ENCODE data around the gene SLC22A7.
"Not testable (repeated sequence)": the region's sequence is repeated elsewhere in the genome, so short reads cannot be mapped to it uniquely, and the experiment has no call there.

SLC22A7 gene

DNA sequence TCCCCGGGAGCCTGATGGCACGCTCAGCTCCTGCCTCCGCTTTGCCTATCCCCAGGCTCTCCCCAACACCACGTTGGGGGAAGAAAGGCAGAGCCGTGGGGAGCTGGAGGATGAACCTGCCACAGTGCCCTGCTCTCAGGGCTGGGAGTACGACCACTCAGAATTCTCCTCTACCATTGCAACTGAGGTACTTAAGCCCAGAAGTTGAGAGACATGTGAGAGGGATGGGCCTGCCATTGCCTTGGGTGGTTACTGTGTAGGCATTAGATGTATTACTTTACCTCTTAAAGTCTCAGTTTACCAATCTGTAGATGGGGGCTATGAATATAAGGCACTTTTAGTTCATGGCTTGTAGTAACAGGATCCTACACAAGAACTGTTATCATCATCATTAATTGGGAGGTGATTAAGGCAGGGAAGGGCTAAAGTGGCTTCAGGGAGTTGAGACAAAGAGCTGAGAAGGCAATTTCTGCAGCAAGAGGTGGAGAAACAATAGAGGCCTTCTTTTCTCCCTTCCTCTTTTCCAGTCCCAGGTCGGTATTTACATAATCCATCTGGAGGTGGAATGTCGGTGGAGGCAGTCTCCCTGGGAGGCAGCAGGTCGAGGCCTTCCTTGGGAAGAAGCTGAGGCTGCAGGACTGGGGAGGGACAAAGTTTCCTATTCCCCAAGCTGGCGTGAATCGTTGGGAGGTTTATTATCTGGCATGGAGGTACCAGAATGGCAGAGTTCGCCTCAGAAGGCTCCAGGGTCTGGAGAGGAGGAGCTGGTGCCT lies 691 bp downstream of the SLC22A7 start:
- no peak overlapping the region for H3K27ac ChIP-seq
- DNase-seq (ENCODE audit: low read depth, low spot score) = no peak

DNA sequence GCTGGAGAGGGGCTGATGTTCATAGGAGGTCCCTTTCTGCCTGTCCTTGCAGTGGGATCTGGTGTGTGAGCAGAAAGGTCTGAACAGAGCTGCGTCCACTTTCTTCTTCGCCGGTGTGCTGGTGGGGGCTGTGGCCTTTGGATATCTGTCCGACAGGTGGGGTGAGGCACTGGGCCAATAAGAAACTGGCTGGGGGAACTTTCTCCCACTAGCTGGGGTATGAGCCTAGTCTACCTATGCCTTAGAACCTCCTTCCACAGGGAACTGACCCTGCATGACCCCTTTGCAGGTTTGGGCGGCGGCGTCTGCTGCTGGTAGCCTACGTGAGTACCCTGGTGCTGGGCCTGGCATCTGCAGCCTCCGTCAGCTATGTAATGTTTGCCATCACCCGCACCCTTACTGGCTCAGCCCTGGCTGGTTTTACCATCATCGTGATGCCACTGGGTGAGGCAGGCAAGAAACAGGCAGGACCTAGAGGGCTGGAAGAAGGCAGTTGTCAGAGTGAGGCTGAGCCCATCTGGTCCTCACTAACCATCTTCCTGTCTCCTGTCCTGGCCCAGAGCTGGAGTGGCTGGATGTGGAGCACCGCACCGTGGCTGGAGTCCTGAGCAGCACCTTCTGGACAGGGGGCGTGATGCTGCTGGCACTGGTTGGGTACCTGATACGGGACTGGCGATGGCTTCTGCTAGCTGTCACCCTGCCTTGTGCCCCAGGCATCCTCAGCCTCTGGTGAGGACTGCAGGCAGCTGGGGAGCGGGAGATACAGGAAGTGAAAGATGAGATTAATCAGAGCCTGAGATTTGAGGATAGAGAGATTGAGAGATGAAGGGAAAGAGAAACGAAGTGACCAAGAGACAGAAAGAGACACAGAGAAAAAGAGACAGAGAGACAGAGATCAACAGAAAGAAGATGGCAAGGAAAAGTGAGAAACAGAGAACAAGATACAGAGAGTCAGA lies 1.6 kb downstream of the SLC22A7 start:
- no peak for DNase-seq (ENCODE audit: low read depth, low spot score)
- no peak overlapping the region for H3K27ac ChIP-seq

DNA sequence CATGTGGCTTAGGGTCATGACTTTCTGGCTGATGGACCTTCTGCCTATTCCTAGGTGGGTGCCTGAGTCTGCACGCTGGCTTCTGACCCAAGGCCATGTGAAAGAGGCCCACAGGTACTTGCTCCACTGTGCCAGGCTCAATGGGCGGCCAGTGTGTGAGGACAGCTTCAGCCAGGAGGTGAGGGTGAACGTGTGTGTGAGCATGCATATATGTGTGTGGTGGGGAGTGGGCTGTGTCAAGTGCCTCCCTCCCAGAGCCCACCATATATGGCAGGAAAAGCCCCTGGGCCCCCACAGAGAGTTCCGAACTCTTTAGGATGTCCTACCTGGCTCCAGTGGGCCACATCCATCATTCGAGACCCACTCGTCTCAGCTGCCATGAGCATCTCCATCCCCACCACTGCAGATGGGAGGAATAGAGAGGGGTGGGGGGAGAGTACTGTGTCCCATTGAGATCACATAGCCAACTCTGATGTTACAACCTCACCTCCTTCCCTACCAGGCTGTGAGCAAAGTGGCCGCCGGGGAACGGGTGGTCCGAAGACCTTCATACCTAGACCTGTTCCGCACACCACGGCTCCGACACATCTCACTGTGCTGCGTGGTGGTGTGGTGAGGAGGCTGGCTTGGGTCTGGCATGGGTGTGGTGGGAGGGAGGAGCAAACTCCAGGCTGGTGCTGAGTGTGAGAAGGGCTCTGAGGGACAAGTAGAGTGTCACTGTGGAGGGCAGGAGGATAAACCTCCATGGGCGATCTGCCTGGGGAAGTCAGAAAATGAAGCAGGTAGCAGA lies 3.2 kb downstream of the SLC22A7 start:
- DNase-seq (ENCODE audit: low read depth, low spot score) = no peak
- no peak overlapping the region for H3K27ac ChIP-seq

DNA sequence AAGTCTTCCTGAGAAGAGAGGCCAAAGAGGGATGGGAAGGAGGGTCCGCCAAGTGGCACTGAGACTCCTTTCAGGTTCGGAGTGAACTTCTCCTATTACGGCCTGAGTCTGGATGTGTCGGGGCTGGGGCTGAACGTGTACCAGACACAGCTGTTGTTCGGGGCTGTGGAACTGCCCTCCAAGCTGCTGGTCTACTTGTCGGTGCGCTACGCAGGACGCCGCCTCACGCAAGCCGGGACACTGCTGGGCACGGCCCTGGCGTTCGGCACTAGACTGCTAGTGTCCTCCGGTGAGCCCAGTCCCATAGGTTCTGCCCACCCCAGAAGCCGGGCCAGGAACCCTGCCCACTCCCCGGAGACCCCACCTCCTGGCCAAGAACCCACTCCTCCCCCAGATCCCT lies 4.1 kb downstream of the SLC22A7 start:
- DNase-seq (ENCODE audit: low read depth, low spot score) = no peak
- H3K27ac ChIP-seq = no peak overlapping the region

DNA sequence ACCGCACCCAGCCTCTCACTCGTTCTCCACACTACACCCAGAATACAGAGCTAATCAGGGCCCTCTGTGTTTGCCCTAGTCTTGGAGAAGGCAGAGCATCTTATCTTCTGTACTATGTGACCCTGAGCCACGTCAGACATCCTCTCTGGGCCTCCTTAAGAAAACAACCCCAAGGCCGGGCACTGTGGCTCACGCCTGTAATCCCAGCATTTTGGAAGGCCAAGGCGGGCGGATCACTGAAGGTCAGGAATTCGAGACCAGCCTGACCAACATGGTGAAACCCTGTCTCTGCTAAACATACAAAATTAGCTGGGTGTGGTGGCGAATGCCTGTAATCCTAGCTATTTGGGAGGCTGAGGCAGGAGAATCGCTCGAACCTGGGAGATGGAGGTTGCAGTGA lies 4.9 kb downstream of the SLC22A7 start:
- DNase-seq (ENCODE audit: low read depth, low spot score); H3K27ac ChIP-seq: not testable (repeated sequence)

DNA sequence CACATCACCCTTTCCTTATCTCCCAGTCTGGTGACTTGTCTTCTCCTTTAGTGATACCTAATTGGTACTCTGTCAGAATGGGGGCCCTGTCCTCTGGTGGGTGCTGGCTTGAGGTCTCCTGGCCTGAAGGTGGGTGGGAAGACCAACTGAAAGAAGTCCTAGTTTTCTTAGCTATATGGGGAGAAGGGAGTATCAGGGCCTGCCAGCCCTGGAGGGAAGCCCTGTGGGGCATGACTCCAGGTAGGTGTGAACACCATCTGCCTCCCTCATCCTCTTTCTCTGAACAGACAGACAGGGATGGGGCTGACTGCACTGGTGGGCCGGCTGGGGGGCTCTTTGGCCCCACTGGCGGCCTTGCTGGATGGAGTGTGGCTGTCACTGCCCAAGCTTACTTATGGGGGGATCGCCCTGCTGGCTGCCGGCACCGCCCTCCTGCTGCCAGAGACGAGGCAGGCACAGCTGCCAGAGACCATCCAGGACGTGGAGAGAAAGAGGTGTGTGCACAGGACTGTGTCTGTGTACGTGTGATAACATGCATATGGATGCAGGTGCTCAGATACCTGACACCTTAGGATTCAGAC lies 5.8 kb downstream of the SLC22A7 start:
- no peak overlapping the region for H3K27ac ChIP-seq
- no peak for DNase-seq (ENCODE audit: low read depth, low spot score)

DNA sequence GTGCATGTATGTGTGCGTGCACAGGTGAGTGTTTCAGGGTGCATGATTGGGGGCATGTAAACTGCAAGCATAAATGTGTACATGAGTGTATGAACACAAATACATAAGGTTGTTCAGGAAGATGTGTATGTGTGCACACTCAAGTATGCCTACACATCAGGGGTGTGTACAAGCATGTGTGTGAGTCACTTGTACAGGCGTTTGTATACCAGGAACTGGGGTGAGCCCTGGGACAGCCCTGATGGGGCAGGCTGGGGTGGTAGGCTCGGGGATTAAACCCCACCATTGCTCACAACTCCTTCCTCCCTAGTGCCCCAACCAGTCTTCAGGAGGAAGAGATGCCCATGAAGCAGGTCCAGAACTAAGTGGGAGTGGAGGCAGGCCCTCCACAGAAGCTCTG lies 6.3 kb downstream of the SLC22A7 start:
- DNase-seq (ENCODE audit: low read depth, low spot score) = no peak
- H3K27ac ChIP-seq = no peak overlapping the region

DNA sequence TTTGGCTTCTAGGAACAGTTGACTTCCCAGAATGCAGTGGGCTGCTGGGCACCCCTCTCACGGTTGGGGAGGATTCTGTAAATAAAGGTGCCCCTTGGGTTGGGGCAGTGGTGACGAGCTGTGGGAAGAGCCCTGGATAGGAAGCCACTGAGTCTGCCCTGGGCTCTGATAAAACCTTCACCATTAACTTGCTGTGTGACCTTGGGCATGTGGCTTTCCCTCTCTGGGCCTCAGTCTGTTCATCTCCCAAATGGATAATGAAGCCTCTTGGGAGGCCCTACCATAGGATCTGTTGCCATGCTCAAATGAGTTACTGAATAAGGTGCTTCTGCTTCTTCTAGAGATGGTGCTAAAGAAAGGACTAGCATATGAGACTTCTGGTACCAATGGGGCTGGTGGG lies 6.8 kb downstream of the SLC22A7 start:
- no peak for DNase-seq (ENCODE audit: low read depth, low spot score)
- H3K27ac ChIP-seq = no peak overlapping the region

DNA sequence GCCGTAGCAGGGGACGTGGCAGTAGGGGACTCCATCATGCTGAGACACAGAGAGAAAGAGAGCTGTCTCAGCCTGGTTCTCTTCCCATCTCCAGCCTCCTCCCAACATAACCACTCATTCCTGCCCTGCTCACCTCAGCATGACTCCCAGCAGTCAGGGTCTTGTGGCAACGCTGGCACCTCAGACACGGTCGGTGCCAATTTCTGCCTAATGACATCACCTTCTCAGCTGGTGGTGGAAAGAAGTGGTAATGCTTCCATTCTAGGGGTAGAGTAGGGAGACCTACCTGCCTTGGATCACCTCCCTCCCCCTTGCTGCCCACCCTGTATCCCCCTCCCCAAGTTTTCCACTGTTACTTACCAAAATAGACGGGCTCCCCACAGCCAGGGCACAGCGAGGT lies 8.0 kb downstream of the SLC22A7 start:
- DNase-seq (ENCODE audit: low read depth, low spot score) = no peak
- no peak overlapping the region for H3K27ac ChIP-seq

DNA sequence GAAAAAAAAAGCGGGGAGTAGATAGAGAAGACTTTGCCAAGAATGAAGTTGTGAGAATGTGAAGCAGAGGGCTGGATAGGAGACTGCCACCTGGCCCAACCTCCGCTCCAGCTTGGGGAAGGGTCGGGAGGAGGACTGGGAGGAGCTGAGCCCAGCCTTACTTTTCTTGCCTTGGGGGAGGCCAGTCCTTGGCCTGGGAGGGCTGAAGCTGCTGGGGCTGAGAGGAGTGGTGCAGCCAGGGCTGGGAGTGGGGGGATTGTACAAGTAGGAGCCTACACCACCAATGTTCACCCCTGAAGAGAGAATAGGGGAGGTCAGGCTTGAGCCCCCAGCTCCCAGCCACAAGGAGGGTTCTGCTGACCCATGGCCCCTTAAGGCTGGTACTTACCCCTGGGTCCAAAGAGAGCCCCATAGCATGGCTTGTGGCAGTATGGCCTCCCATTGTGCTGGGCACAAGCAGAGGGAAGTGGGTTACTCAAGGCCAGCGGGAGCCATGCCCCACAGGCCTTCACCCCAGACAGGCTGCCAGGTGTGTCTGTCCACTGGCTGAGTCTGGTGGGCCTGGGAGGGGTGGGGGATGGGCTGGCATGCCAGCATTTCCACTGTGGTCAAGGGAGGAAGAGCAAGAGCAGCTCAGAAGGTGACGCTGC lies 9.5 kb downstream of the SLC22A7 start:
- no peak for DNase-seq (ENCODE audit: low read depth, low spot score)
- H3K27ac ChIP-seq = no peak overlapping the region

DNA sequence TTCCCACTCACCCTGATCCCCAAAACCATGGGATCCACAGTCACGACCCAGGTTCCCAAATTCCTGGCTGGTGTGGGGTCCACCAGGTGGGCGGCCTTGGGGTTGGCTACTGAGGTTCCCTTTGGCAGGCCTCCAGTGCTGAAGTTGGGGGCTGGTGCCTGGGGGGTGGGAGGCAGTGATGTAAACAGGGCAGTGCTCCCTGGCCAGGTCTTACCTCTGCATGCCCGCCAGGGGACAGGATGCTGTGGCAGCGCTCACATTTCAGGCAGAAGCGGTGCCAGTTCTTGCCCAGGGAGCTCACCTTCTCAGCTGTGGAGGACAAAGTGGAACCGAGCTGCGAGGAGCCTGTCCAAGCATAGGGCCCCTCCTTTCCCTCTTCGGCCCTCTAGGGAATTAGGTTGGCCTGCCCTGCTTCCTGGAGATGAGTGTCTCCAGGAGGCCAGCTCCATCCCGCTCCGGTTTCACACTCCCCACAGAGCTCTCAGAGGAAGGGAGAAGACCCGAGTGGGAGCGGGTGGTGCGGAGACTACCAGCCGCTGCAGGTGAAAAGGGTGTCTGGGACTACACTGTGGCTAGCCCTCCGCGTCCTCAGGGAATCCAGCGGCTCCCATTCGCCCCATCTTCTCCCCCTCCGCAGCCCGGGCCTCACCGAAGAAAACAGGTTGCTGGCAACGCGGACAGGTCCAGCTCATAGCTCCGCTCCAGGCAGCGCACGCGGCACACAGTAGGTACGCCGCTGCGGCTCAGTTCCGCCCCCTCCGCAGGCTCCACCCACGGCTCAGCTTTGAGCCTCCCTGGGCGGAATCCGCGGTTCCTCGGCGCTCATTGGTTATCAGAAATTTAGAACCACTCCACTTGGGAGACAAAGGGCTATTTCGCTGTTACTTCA lies 10.3 kb downstream of the SLC22A7 start, which contains the start of gene CRIP3:
CRIP3 (minus strand) TSS at position 726 of the 889 bp plus-strand sequence; CDS start at position 692, 34 bp downstream.
- no peak for DNase-seq (ENCODE audit: low read depth, low spot score)
- H3K27ac ChIP-seq = no peak within 1 kb of the TSS

DNA sequence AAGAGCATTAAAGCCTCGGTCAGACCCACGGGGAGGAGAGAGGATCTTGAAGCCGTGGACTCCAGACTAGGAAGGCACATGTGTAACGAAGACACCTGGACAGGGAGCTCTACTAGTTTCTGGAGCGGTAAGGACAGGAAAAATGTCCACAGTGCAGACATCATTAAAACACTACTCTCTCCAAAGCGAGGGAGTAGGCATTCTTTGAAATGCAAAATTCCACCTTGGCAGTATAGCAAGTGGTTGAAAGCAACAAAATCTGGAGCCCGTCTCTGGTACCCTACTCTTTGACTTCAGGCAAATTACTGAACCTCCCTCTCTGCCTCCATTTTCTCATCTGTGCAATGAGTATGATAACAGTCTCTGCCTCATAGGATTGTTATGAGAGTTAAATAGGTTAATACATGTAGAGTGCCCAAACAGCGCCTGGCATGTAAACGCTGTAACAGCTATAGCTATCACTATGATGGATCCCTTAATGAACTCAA lies 11.0 kb downstream of the SLC22A7 start:
- no peak for DNase-seq (ENCODE audit: low read depth, low spot score)
- no peak overlapping the region for H3K27ac ChIP-seq

DNA sequence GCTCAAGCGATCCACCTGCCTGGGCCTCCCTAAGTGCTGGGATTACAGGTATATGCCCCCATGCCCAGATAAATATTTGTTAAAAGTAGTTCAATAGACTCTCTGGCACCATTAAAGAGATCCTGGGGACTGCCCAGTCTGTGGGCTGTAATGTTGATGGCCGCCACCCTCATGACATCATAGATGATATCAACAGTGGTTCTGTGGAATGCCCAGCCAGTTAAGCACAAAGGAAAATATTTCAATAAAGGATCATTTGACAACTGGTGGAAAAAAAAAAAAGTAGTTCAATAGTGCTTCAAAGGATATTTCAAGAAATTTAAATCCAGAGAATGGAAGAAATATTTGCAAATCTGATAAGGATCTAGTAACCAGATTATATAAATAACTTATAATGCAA lies 12.1 kb downstream of the SLC22A7 start:
- no peak for DNase-seq (ENCODE audit: low read depth, low spot score)
- H3K27ac ChIP-seq = no peak overlapping the region

DNA sequence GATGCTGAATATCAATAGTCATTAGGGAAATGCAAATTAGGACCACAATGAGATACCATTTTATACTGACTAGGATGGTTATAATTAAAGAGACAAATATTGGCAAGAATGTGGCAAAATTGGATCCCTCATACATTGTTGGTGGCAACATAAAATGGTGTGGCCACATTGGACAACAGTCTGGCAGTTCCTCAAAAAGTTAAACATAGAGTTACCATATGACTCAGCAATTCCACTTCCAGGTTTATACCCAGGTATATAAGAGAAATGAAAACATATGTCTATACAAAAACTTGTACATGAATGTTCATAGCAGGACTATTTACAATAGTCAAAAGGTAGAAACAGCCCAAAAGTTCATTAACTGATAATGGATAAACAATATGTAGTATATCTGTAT lies 12.6 kb downstream of the SLC22A7 start:
- DNase-seq (ENCODE audit: low read depth, low spot score) = no peak

DNA sequence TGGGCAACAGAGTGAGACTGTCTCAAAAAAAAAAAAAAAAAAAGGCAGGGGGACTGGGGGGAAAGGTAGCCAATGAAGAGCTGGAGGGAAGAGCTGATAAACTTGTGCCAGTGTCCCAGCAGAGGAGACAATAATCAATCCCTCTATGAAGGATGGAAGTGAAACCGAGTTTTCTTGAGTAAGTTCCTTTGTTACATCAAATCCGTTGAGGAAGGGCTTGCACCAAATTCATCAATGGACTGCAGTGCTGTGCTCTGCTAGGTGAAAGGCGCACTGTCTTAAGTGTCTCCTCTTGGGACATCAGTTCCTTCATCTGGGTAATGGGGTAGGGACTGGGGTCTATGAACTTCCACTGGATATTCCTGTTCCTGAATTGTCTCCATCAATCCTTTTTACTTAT lies 13.6 kb downstream of the SLC22A7 start:
- no peak for DNase-seq (ENCODE audit: low read depth, low spot score)
- no peak overlapping the region for H3K27ac ChIP-seq

More for the DNA sequence above, 12.6 kb downstream of the SLC22A7 start:
- no peak overlapping the region for H3K27ac ChIP-seq

DNA sequence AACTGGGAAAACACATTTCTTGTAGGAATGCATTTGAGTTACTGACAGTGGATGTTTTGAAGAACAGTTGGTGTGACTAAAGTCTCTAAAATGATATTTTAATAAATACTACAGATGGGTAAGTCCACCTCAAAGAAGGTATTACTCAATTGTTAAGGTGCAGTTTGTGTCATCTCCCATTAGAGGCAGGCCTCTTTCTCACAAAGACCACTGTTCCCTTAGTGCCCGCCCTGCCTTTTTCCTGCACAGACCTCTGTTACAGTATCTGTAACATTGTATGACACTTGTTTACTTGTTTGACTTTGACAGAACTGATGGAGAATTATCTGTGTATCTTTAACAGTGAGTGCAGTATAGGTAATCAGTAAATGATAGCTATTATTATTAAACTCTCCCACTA lies 15.8 kb downstream of the SLC22A7 start:
- DNase-seq (ENCODE audit: low read depth, low spot score) = no peak

DNA sequence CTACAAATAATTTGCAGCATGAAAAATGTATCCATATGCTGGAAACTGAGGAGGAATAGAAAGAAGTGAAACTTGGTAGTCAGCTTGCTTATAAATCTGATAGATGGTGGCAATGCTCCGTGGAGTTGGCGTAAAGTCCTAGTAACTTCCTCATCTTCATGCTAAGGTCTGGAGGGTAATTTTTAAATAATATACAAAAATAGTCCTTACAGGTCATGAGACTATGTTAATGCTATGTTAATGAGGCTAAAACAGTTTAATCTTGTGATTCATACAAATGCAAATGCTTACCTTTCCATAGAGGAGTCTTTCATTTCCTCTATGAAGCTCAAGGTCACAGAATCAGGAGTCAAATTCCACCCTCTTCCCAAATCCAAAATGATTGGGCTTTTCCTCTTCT lies 20.0 kb downstream of the SLC22A7 start:
- no peak for DNase-seq (ENCODE audit: low read depth, low spot score)
- no peak overlapping the region for H3K27ac ChIP-seq

More for the DNA sequence above, 15.8 kb downstream of the SLC22A7 start:
- H3K27ac ChIP-seq = no peak overlapping the region

DNA sequence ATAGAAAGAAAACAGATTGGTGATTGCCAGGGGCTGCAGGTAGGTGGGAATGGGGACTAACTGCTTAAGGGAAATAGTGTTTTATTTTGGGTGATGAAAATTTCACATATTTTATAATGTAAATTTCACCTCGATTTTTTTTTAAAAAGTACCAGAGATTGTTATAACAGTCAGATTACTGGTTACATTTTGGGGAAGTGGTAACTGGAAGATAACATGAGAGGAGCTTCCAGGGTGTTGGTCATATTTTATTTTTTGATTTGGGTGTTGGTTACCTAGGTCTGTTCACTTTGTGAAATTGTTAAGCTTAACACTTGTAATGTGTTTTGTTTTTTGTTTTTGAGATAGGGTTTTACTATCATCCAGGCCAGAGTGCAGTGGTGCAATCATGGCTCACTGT lies 27.8 kb downstream of the SLC22A7 start:
- H3K27ac ChIP-seq = no peak overlapping the region
- no peak for DNase-seq (ENCODE audit: low read depth, low spot score)
